Body of pancreas (tissue), 4 donors: Measurements from ENCODE around the gene EIF5A.

Experiments
- CTCF ChIP-seq, 7 experiments: fragments of 450-650 bp in 4 of 7; fragments of 200-600 bp in 3 of 7; sonication (generic) in 3 of 7; IDR thresholded peaks; one replicate each; pipeline ENCODE4 v1.5.1; 2016 to 2019; ENCODE audit warnings: antibody characterized with exemption in 7 of 7
- POLR2A ChIP-seq, 3 donors: fragments of 450-650 bp; IDR thresholded peaks; one replicate each; pipeline ENCODE4 v1.6.1; 2016; ENCODE audit warnings: antibody characterized with exemption in 3 of 3, mild to moderate bottlenecking in 2 of 3

- TF ChIP-seq CTCF (IDR thresholded peaks at IDR 0.05) (no peak), POLR2A (IDR thresholded peaks at IDR 0.05) (peak in 1 of 3 donors; percentile 6)
Measured at GRCh38 chr17:7293816-7294613, 13.4 kb upstream of the EIF5A start.
